Activated CD4-positive, alpha-beta T cell treated with anti-CD3 and anti-CD28 coated beads for 48 hours (primary cell): ENCODE measurements around the gene NIN.
"Not testable (repeated sequence)": the region's sequence is repeated elsewhere in the genome, so short reads cannot be mapped to it uniquely, and the experiment has no call there.

ENCODE experiments used
- DNase-seq: peaks from one replicate; pipeline ENCODE4 v3.0.0-alpha.2; 2020

The NIN gene

DNA sequence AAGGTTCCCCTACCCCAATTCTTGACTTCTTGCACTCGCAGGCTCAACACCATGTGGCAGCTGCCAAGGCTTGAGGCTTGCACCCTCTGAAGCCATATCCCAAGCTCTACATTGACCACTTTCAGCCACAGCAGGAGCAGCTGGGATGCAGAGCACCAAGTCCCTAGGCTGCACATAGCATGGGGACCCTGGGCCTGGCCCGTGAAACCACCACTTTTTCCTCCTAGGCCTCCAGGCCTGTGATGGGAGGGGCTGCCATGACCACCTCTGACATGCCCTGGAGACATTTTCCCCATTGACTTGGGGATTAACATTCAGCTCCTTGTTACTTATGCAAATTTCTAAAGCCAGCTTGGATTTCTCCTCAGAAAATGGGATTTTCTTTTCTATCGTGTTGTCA, 136.7 kb downstream of the NIN start:
- not testable (repeated sequence) for DNase-seq

GRCh38 chr14:50688875-50689274, 142.1 kb downstream of the NIN start:
- DNase-seq: no peak

GRCh38 chr14:50679674-50680073, 151.3 kb downstream of the NIN start:
- no peak for DNase-seq

DNA sequence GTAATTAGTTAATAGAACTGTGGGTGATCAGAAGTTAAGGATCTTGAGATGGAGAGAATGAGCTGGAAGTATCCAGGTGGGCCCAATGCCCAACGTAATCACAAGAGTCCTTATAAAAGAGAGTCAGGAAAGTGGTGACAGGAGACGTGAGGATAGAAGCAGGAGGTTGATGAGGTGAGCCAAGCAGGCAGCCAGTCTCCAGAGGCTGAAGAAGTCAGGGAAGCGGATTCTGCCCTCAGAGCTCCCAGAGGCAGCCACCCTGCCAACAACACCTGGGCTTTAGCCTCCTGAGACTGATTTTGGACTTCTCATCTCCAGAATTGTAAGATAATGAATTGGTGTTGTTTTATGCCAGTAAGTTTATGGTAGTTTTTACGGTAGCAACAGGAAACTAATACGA, 152.8 kb downstream of the NIN start:
- no peak for DNase-seq

DNA sequence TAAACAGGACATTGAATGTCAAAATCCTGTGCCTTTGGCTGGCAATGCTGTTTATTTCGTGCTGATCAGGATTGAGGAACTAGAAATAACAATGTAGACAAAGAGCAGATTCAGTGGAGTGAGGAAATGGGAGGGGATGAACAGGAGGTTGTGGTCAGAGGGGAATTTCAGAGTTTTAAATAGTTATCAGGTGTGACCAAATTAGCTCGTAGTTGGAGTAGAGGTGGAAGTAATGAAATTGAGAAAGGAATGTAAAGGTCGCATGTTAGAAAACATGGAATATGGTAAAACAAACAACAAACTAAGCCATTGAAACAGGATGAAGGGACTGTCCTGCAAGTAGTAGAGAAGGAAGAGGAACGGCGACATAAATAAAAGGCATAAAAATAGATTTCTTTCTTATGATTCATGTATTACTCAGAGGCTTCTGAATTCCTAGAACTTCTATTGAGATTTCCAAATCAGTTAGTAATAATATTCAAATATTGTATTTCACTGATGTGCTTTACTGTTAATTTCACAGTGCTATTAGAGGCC, 153.4 kb downstream of the NIN start:
- DNase-seq: no peak

GRCh38 chr14:50676814-50677516, 154.0 kb downstream of the NIN start:
- no peak for DNase-seq

GRCh38 chr14:50675597-50675996, 155.4 kb downstream of the NIN start:
- DNase-seq: no peak

GRCh38 chr14:50670866-50671256, 160.1 kb downstream of the NIN start:
- DNase-seq: no peak

GRCh38 chr14:50670196-50670865, 160.6 kb downstream of the NIN start:
- DNase-seq: no peak
